Type B pancreatic cell (in vitro differentiated cells): ENCODE measurements around the gene TMEM18. TPM values are rescaled to one million over a fixed set of nuclear protein-coding genes. Genes with fewer than 3 reads are reported as not detected.
A peak's percentile ranks its signal among the peaks of the same experiment; 100 is the strongest.

Experiments used
- DNase-seq: peaks from one replicate; pipeline ENCODE4 v3.0.0; 2021; ENCODE audit warnings: mixed read lengths; ENCODE audit not compliant: unreplicated experiment; ENCODE audit errors: extremely low spot score
- H3K27ac Mint-ChIP-seq: 2 replicates; pipeline ENCODE4 v1.8.0; 2021; ENCODE audit warnings: mild to moderate bottlenecking, mixed read lengths
- H3K27me3 Mint-ChIP-seq: 2 replicates; pipeline ENCODE4 v1.8.0; 2021; ENCODE audit warnings: mixed read lengths
- H3K36me3 Mint-ChIP-seq: 2 replicates; pipeline ENCODE4 v1.8.0; 2021; ENCODE audit warnings: mixed read lengths
- H3K4me1 Mint-ChIP-seq: one replicate; pipeline ENCODE4 v1.8.0; 2021; ENCODE audit warnings: mixed read lengths; ENCODE audit not compliant: unreplicated experiment
- H3K4me3 Mint-ChIP-seq: 2 replicates; pipeline ENCODE4 v1.8.0; 2021; ENCODE audit warnings: mild to moderate bottlenecking, mixed read lengths
- H3K9me3 Mint-ChIP-seq: 2 replicates; pipeline ENCODE4 v1.8.0; 2021; ENCODE audit warnings: mixed read lengths
- total RNA-seq: library from RNA; stranded (reverse); gene quantifications from 2 replicates; pipeline ENCODE4 v1.2.1, GENCODE V29; 2021; ENCODE audit warnings: low replicate concordance
- TF ChIP-seq, protein P1 (sequence below): fragments of 200-600 bp; sonication (generic); conservative IDR thresholded peaks from 2 replicates; pipeline ENCODE4 v1.5.0; 2021; ENCODE audit warnings: antibody characterized with exemption, mild to moderate bottlenecking

TMEM18 gene
- total RNA-seq, 1 donor from 2014 or later, result 27.4 TPM

DNA sequence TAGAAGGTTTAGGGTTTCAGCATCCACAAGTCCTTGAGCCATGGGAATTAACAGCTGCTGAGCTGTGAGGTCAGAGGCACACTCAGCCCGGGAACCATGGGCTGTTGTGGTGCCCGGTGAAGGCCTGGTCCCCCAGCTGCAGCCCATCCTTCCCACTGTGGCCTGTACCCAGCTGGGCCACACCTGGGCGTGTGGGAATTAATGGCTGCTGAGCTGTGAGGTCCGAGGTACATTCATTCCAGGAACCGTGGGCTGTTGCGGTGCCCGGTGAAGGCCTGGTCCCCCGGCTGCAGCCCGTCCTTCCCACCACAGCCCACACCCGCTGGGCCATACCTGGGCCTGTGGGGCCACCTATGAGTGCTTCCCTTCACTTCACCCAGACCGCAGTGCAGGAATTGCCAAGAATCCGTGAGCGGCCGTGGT, 25.2 kb downstream of the TMEM18 start:
- Mint-ChIP-seq H3K36me3 (no peaks in the 10 kb centered on the region), H3K4me1 (peaks cover 13% of the 10 kb centered on the region), H3K9me3 (no peaks in the 10 kb centered on the region), H3K27ac (no peak overlapping the region), H3K27me3 (no peaks in the 10 kb centered on the region), H3K4me3 (no peak overlapping the region)
- TF ChIP-seq, protein P1, sequence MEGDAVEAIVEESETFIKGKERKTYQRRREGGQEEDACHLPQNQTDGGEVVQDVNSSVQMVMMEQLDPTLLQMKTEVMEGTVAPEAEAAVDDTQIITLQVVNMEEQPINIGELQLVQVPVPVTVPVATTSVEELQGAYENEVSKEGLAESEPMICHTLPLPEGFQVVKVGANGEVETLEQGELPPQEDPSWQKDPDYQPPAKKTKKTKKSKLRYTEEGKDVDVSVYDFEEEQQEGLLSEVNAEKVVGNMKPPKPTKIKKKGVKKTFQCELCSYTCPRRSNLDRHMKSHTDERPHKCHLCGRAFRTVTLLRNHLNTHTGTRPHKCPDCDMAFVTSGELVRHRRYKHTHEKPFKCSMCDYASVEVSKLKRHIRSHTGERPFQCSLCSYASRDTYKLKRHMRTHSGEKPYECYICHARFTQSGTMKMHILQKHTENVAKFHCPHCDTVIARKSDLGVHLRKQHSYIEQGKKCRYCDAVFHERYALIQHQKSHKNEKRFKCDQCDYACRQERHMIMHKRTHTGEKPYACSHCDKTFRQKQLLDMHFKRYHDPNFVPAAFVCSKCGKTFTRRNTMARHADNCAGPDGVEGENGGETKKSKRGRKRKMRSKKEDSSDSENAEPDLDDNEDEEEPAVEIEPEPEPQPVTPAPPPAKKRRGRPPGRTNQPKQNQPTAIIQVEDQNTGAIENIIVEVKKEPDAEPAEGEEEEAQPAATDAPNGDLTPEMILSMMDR, result no peak
- DNase-seq, result peak; percentile 57

DNA sequence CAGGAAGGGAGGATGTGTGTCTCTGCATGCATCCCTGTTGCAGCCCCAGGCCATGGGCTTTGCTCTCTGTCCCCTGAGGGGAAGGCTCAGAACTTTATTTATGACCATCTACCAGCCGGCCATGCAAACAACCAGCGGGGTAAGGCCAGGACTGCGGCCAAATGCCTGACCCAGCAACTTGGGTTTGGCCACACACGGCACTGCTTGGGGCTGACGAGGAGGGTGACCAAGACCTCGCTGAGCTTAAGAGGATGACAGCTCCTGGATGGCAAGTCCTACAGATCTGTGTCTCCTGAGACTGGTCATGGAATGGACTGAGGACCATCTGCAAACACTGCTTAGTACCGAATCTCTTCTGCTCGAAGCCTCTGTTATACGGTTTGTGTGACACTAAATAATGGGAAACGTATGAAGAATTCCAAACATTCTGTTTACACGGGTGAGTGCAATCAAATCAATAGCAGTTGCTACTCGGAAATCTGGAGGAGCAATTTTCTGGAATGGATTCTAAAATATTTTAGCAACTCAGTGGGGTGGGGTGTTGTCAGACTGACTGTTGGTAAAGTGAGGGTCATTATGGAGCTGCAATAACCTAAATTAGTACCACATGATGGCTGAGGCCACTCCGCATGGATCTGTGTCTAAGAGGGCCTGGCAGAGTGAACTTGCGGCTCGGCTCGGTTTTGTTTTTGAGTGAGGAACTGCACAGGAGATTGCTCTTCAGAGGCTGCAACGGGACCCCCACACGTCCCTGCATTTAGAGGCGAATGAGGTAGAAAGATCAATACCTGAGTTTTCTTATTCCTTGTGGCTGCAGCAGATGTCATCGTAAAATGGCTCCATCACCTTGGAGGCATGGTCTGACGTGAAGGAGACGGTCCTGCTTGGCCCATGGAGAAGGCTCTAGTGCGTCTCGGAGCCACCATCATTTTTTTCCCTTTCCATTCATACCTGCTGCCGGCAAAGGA, 26.6 kb downstream of the TMEM18 start:
- DNase-seq, result peak; percentile 52
- TF ChIP-seq, protein P1, result no peak
- Mint-ChIP-seq H3K4me3 (no peak overlapping the region), H3K4me1 (peaks cover 13% of the 10 kb centered on the region), H3K27ac (no peak overlapping the region), H3K36me3 (no peaks in the 10 kb centered on the region), H3K27me3 (peaks cover 3% of the 10 kb centered on the region), H3K9me3 (no peaks in the 10 kb centered on the region)

DNA sequence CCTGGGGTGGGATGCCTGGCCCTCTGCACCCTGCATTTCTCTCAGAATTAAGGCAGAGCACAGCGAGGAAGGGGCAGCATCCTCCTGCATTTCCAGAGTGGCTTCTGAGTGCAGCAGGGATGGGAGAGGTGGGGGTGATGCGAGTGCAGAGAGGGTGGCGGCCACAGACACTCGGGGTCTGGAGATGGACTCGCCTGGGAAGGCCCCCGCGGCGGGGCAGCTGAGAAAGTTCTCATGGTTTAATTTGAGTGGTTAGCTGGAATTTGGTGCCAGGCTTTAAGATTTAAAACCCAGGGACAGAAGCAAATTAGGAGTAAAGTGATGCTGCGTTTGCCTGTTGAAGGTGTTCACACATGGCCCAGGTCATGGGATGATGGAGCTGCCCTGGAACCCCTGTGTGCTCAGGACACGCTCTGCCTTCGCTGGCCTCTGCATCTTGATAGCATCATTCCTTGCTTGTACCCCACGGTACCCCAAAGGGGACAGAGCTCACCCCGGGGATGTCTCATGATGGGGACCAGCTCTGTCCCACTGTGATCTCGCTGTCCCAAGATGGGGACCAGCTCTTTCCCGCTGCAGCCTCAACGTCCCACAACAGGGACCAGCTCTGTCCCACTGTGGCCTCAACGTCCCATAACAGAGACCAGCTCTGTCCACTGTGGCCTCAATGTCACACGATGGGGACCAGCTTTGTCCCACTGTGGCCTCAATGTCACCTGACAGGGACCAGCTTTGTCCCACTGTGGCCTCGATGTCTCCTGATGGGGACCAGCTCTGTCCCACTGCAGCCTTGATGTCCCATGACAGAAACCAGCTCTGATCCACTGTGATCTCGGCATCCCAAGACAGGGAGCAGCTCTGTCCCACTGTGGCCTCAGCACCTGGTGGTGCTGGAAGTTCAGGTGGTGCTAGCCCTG, 27.5 kb downstream of the TMEM18 start:
- no peaks in the 10 kb centered on the region for H3K9me3 Mint-ChIP-seq
- no peak overlapping the region for H3K27ac Mint-ChIP-seq
- TF ChIP-seq, protein P1, result no peak
- no peak overlapping the region for H3K4me3 Mint-ChIP-seq
- peaks cover 13% of the 10 kb centered on the region for H3K4me1 Mint-ChIP-seq
- DNase-seq, result peak; percentile 57
- no peaks in the 10 kb centered on the region for H3K36me3 Mint-ChIP-seq
- H3K27me3 Mint-ChIP-seq, result peaks cover 7% of the 10 kb centered on the region

DNA sequence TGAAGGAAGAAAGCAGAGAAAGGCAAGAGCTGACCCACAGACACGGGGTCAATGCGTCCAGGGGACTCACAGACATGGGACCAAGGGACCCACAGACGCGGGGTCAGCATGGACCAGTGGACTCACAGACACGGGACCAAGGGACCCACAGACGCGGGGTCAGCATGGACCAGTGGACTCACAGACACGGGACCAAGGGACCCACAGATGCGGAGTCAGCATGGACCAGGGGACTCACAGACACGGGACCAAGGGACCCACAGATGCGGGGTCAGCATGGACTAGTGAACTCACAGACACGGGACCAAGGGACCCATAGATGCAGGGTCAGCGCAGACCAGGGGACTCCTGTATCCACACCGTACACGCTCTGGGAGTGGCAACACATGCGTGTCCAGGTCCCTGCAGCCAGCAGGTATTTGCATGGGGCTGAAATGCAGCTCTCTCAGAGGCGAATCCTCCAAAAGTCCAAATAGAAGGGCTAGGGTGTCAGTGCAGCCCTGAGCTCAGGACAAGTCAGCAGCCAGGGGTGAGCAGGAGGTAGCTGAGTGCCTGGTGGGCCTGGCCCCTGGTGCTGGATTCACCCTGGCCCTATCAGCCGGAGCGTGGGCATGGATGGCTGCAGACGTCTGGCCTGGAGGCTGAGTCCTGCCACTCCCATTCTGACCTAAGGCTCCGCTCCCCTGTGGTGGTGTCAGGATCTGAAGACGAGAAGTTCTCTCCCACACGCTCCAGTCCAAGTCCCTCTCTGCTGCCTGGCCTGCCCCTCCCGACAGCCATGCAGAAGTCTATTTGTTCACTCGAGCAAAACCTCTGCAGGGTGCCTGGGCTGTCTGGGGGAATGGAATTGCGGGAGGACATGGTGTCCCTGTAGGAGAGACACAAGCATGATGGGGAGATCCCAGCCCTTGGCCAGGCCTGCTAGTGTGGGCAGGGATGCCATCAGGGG, 28.5 kb downstream of the TMEM18 start:
- TF ChIP-seq, protein P1, result no peak

More for the DNA sequence above, 28.5 kb downstream of the TMEM18 start:
- H3K36me3 Mint-ChIP-seq, result no peaks in the 10 kb centered on the region
- no peak overlapping the region for H3K4me3 Mint-ChIP-seq
- no peak overlapping the region for H3K27ac Mint-ChIP-seq
- peaks cover 13% of the 10 kb centered on the region for H3K27me3 Mint-ChIP-seq
- DNase-seq, result peak; percentile 64
- peaks cover 13% of the 10 kb centered on the region for H3K4me1 Mint-ChIP-seq
- no peaks in the 10 kb centered on the region for H3K9me3 Mint-ChIP-seq
